ENCODE data around the gene PCDHGB5.

DNA sequence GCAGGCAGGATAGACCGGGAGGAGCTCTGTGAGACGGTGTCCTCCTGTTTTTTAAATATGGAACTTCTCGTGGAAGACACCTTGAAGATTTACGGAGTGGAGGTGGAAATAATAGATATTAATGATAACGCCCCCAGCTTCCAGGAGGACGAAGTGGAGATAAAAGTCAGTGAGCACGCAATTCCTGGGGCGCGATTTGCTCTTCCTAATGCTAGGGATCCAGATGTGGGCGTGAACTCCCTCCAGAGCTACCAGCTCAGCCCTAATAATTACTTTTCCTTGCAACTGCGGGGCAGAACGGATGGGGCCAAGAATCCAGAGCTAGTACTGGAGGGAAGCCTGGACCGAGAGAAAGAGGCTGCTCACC lies 23.7 kb downstream of the PCDHGB5 start:
- TF ChIP-seq, protein P1, sequence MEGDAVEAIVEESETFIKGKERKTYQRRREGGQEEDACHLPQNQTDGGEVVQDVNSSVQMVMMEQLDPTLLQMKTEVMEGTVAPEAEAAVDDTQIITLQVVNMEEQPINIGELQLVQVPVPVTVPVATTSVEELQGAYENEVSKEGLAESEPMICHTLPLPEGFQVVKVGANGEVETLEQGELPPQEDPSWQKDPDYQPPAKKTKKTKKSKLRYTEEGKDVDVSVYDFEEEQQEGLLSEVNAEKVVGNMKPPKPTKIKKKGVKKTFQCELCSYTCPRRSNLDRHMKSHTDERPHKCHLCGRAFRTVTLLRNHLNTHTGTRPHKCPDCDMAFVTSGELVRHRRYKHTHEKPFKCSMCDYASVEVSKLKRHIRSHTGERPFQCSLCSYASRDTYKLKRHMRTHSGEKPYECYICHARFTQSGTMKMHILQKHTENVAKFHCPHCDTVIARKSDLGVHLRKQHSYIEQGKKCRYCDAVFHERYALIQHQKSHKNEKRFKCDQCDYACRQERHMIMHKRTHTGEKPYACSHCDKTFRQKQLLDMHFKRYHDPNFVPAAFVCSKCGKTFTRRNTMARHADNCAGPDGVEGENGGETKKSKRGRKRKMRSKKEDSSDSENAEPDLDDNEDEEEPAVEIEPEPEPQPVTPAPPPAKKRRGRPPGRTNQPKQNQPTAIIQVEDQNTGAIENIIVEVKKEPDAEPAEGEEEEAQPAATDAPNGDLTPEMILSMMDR (IDR thresholded peaks at IDR 0.05; ENCODE audit: extremely low read depth in 1 of 2, insufficient read depth in 1 of 2, low read depth in 1 of 2, low read length in 2 of 2), result no peak
- no peak for TF ChIP-seq POLR2A (IDR thresholded peaks at IDR 0.05; ENCODE audit: low read depth, low read length)
- TF ChIP-seq EZH2 (IDR thresholded peaks at IDR 0.05; ENCODE audit: borderline replicate concordance, low read depth, low read length, severe bottlenecking), result no peak
- no peak for TF ChIP-seq JUN (IDR thresholded peaks at IDR 0.05; ENCODE audit: borderline replicate concordance, insufficient read depth, insufficient read length, low read depth)
- no peak for TF ChIP-seq MAX (IDR thresholded peaks at IDR 0.05; ENCODE audit: insufficient read depth, insufficient read length)
- TF ChIP-seq MYC (IDR thresholded peaks at IDR 0.05; ENCODE audit: low read depth, low read length), result no peak
- TF ChIP-seq POLR2AphosphoS5 (IDR thresholded peaks at IDR 0.05; ENCODE audit: insufficient read depth, low read depth, low read length), result no peak
- TF ChIP-seq FOS (IDR thresholded peaks at IDR 0.05; ENCODE audit: borderline replicate concordance, insufficient read depth, low read length), result no peak
